Activated CD8-positive, alpha-beta memory T cell treated with anti-CD3 and anti-CD28 coated beads for 4 hours (primary cell): ENCODE results near the gene PIM1.
"Not testable (repeated sequence)": the region's sequence is repeated elsewhere in the genome, so short reads cannot be mapped to it uniquely, and the experiment has no call there.

Experiments used
- DNase-seq, 2 donors: peaks; one replicate each; pipeline ENCODE4 v3.0.0-alpha.2; 2020; ENCODE audit warnings: low read depth in 2 of 2

PIM1 gene

DNA sequence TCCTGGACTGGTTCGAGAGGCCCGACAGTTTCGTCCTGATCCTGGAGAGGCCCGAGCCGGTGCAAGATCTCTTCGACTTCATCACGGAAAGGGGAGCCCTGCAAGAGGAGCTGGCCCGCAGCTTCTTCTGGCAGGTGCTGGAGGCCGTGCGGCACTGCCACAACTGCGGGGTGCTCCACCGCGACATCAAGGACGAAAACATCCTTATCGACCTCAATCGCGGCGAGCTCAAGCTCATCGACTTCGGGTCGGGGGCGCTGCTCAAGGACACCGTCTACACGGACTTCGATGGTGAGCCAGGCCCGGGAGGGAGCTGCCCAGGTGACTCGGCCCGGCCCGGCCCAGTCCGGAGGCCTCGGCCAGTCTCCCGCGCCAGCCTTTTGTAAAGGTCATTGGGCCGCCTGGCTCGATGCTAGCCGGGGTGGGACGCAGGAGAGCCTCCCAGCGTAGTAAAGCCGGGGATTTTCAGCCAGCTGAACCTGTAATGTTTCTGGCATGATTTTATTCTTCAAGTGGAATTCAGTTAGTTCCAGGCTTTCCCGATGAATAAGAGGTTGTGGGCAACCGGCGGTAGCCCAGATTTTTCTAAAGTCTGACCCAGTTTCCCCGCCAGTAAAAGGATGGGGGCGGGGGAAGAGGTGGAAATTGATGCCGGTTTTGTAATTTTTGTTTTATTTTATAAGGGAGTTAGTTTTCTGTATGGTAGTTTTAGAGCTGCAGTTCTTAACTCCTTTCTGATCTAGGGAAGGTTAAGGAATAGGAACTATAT lies 1.4 kb downstream of the PIM1 start:
- DNase-seq: no peak

DNA sequence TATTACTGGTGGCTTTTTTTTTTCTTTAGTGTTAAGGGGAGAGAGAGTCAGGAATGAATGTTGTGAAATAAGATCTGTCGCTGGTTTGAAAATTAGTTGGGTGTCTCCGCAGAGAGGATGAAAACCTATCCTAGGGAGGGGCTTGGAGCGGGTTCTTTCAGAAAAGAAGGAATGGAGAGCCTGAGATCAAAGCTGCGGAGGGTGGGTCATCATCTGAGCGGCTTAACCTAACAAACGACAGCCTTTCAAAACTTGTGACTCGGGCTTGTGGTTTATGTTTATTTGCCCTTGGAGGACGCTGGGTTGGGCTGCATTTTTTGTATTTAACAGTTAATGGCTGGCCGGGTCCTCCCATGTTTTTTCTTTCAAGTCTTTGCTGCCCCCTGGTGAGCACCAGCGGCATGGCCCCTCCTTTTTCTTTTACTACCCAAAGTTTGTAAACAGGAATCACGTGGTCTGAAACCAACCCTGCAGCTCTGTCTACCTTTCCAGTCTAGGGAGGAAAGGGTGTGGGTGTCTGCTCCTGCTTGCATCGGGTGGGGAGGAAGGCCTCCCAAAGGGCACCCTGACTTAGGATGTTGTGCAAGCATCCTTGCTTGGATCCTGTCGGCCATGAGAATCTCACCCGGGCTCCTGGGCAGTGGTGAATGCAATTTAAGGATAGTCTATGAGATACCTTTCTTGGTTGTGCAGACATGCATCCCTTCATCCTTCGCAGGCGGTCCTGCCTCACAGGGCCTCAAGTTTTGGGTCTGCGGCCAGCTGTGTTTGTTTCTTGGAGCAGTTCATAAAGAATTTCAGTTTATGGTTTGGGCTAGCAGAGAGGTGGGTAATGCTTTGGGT lies 2.2 kb downstream of the PIM1 start:
- peak; percentile 81 to 85 for DNase-seq

DNA sequence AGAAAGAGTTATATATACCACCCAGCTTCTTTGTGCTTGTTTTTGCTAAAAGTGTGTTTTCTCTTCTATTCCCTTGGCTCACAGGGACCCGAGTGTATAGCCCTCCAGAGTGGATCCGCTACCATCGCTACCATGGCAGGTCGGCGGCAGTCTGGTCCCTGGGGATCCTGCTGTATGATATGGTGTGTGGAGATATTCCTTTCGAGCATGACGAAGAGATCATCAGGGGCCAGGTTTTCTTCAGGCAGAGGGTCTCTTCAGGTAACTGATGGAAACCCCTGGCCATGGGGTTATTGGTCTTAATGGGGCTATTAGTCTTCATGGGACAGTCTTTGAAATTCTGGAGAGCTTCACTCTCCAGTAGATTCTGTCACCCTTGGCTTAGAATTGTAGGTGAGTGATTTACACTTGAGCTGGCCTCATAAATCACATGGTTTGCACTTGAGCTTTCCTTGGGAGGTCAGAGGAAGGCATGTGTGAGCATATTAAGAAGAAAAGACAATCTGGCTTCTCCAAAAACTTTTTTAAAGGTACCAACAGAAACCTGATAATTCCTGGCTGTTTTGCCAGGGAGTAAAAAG lies 3.0 kb downstream of the PIM1 start:
- DNase-seq: no peak

DNA sequence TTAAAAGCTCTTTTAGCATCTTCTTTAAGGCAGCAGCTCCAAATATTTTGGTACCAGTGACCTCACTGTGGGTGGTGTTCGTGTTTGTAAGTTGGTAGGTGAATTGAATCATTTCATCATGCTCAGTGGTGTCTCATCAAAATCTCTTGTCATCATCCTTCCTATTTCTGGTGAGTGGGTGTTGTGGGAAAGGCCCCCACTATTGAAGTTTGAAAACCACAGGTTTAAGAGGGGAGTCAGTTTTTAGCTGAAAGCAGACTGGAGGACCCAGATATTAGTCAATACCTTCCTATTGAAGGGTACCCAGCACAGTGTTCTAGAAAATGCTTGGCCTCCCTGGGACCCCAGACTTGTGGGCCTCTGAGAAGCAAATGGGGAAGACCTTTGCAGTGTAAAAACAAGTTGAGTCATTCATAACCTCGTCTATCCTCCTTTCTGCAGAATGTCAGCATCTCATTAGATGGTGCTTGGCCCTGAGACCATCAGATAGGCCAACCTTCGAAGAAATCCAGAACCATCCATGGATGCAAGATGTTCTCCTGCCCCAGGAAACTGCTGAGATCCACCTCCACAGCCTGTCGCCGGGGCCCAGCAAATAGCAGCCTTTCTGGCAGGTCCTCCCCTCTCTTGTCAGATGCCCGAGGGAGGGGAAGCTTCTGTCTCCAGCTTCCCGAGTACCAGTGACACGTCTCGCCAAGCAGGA lies 3.7 kb downstream of the PIM1 start:
- DNase-seq: peak in 1 of 2 donors; percentile 31

DNA sequence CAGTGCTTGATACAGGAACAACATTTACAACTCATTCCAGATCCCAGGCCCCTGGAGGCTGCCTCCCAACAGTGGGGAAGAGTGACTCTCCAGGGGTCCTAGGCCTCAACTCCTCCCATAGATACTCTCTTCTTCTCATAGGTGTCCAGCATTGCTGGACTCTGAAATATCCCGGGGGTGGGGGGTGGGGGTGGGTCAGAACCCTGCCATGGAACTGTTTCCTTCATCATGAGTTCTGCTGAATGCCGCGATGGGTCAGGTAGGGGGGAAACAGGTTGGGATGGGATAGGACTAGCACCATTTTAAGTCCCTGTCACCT lies 4.2 kb downstream of the PIM1 start:
- DNase-seq: no peak

DNA sequence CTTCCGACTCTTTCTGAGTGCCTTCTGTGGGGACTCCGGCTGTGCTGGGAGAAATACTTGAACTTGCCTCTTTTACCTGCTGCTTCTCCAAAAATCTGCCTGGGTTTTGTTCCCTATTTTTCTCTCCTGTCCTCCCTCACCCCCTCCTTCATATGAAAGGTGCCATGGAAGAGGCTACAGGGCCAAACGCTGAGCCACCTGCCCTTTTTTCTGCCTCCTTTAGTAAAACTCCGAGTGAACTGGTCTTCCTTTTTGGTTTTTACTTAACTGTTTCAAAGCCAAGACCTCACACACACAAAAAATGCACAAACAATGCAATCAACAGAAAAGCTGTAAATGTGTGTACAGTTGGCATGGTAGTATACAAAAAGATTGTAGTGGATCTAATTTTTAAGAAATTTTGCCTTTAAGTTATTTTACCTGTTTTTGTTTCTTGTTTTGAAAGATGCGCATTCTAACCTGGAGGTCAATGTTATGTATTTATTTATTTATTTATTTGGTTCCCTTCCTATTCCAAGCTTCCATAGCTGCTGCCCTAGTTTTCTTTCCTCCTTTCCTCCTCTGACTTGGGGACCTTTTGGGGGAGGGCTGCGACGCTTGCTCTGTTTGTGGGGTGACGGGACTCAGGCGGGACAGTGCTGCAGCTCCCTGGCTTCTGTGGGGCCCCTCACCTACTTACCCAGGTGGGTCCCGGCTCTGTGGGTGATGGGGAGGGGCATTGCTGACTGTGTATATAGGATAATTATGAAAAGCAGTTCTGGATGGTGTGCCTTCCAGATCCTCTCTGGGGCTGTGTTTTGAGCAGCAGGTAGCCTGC lies 4.8 kb downstream of the PIM1 start:
- DNase-seq: no peak

DNA sequence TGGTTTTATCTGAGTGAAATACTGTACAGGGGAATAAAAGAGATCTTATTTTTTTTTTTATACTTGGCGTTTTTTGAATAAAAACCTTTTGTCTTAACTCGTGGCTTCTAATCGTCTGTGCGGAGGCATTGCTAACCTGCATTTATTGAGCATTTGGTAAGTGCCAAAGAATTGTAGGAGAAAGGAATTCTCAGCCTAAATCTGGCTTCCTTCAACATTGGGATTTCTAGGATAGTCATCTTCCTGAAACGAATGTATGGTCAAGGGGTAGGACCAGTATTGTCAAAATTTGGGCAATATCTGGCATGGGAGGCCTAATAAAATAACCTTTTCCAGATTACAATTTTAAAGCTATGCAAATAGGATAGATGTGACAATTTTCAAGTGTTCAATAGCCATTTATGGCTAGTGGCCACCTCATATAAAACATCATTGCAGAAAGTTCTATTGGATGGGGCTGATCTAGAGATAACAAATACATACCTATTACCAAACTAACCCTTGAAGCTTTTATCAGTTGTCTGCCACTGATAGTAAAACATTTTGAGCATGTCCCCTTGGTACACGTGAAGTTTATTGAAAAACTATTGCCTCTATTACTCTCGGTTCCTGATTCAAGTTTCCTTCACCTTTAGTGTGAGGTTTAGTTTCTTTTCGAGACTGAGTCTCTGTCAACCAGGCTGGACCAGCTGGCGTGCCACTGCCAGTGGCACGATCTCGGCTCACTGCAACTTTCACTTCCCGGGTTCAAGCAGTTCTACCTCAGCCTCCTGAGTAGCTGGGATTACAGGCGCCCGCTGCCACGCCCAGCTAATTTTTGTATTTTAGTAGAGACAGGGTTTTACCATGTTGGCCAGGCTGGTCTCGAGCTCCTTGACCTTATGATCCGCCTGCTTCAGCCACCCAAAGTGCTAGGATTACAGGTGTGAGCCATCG lies 5.6 kb downstream of the PIM1 start:
- DNase-seq: no peak

DNA sequence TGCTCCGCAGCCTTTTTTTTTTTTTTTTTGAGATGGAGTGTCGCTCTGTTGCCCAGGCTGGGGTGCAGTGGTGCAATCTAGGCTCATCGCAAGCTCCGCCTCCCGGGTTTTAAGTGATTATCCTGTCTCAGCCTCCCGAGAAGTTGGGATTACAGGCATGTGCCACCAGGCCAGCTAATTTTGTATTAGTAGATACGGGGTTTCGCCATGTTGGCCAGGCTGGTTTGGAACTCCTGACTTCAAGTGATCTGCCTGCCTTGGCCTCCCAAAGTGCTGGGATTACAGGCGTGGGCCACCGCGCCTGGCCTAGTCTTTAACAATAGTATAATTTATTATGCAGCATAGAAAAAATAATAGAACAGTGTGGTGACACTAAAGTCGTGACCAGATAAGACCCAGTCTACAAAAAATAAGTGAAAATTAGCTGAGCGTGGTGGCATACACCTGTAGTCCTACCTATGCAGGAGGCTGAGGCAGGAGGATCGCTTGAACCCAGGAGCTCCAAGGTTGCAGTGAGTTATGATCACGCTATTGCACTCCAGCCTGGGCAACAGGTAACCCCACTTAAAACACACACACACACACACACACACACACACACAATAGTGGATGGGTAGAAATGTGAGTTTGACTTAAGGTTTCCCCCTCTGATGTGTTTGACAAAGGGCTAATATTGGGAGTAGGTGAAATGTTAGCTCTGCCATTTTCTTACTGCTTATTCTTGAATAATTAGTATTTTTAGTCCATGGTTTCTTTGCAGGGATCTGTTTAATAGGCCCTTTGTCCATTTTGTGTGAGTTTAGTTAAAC lies 6.5 kb downstream of the PIM1 start:
- DNase-seq: no peak

DNA sequence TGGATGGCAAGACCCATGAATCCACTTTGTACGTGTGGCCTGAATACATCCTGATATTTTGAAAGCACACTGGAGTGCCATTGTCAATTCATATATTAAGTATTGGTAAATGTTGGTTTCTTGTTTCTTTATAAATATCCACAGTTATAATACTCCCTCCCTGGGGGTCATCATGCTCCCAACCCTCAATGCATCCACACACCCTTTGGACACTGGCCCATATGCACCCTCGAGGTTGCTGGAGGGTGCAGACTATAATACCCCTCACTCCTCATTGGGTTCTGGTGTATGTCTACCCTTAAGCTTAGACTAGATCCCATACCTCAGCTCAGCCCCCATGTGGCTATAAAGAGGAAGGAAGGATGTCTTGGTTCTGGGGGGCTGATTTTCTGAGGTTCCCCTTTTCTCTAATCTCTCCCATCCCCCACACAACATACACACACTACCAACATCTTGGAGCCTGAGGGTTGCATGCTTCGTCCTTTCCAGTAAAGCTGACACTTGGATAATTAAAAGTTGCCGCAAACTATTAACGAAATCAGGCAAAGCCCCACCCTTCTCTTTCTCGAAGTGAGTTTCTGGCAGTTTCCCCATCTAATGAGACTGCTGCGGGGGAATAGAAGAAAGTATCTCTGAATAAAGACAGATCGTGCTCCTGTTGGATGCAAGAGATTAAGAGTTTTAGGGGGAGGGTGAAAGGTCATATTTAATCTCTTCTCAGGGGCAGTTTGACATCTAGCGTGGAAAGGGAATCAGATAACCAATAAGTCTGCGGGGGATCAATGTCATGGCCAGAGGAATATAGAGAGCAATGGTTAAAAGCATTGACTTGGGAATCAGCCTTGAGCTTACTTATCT lies 7.4 kb downstream of the PIM1 start:
- DNase-seq: no peak

DNA sequence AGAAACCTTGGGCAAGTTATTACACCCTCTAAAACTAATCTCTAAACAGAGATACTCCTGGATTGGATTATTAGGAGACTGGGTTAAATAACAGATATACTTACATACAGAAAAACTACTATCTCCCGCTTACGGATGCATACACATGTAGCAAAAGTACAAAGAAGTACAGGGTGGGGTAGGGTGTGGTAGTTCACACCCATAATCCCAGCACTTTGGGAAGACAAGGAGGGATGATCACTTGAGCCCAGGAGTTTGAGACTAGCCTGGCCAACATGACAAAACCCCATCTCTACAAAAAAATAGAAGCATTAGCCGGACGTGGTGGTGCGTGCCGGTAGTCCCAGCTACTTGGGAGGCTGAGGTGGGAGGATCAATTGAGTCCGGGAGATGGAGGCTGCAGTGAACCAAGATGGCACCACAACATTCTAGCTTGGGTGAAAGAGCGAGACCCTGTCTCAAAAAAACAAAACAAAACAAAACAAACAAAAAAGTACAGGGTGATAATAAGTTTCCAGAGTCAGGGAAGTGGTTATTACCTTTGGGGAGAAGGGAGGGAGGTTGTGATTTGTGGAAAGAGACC lies 8.1 kb downstream of the PIM1 start:
- no peak for DNase-seq

DNA sequence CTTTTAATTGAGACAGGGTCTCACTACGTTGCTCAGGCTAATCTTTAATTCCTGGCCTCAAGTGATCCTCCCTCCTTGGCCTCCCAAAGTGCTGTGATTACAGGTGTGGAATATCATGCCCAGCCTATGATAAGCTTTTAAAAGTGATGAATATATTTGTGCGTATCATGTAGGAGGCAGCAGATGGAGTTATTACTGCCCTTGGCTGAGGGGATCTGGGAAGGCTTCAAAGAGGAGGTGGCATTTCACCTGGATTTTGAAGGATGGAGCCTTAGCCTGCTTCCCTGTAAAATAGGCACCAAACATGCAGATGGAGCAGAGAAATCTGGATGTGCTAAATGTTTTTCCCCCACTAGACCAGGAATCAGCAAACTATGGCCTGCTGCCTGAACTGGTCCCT lies 10.1 kb downstream of the PIM1 start:
- no peak for DNase-seq

DNA sequence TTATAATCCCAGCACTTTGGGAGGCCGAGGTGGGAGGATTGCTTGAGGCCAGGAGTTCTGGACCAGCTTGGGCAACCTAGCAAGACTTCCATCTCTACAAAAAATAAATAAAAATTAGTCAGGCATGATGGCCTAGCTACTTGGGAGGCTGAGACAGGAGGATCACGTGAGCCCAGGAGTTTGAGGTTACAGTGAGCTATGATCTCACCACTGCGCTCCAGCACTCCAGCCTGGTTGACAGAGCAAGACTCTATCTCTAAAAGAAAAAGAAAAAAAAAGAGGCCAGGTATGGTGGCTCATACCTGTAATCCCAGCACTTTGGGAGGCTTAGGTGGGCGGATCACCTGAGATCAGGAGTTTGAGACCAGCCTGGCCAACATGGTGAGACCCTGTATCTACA lies 10.7 kb downstream of the PIM1 start:
- DNase-seq: not testable (repeated sequence)

DNA sequence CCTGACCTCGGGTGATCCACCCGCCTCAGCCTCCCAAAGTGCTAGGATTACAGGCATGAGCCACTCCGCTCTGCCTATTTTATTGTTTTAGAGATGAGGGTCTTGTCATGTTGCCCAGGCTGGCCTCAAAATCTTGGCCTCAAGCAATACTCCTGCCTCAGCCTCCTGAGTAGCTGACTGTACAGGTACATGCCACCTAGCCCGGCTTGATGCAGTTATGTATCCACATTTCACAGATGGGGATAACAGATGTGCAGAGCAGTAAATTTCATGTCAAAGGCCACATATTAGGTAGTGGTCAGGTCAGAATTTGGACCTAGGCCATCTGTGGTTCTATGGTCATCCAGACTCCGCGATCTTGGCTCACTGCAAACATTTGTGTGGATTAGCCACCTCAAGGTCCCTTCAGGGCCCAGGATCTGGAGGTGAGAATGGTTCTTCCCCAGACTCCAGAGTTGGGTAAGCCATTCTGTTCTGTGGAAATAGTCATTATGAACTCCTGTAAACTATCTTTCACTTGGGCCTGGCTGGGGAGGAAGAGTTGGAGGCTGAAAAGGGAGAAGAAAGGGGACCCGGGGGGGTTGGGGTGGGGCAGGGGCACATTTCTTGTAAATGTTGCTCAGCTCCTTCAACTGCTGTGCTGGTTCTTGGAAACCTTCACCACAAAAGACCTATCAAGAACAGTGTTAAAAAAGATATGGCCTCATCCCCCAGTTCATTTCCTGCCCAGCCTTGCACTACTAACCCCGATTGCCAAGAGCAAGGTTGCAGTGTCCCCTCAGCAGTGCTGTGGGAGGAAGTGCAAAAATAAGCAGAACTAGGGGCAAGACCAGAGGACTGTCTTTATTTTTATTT lies 13.0 kb downstream of the PIM1 start:
- DNase-seq: peak; percentile 38 to 50

DNA sequence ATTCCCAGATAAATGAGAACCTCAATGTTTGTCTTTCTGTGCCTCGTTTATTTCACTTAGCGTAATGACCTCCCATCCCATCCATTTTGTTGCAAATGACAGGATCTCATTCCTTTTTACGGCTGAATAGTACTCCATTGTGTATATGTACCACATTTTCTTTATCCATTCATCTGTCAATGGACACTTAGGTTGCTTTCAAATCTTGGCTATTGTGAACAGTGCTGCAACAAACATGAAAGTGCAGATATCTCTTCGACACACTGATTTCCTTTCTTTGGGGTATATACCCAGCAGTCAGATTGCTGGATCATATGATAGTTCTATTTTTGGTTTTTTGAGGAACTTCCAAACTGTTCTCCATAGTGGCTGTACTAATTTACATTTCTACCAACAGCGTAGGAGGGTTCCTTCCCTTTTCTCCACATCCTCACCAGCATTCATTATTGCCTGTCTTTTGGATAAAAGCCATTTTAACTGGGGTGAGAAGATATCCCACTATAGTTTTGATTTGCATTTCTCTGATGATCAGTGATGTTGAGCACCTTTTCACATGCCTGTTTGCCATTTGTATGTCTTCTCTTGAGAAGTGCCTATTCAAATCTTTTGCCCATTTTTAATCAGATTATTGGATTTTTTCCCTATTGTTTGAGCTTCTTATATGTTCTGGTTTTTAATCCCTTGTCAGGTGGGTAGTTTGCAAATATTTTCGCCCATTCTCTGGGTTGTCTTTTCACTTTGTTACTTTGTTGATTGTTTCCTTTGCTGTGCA lies 16.2 kb downstream of the PIM1 start:
- DNase-seq: not testable (repeated sequence)

DNA sequence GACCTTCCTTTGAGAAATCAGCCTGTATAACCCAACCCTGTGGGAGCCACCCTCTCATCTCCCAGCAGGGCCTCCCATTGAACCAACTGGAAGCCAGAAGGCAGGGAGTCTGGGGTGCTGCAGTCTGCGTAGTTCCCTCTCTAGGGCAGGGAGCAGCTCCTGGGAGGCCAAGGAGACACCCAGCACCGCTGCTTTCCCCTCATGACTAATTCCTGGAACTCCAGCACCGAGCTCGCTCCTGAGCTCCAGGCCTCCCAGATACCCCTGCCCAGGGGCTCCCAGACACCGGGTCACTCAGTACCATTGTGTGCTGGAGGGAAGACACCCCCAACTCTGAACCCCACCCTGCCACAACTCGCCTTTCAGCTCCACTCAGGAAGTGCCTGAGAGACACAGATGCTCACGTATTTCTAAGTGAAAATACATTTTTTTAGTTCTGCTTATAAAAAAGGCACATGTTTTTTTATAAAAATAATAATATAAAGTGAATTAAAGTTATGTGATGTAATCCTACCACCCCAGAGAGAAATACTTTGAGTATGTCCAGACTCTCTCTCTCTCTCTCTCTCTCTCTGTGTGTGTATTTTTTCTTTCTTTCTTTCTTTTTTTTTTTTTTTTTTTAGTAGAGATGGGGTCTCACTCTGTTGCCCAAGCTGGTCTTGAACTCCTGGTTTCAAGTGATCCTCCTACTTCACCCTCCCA lies 17.5 kb downstream of the PIM1 start:
- no peak for DNase-seq
